Caki2 (cell line): Measurements from ENCODE around the gene AP2B1. TPM values are rescaled to one million over a fixed set of nuclear protein-coding genes. Genes with fewer than 3 reads are reported as not detected.

ENCODE experiments used
- DNase-seq: peaks from one replicate; pipeline ENCODE4 v3.0.0-alpha.2; 2015; ENCODE audit warnings: low read depth
- in situ Hi-C: cut with HindIII; loops from 2 replicates; pipeline ENCODE4 v1.10.0; 2016; ENCODE audit warnings: low sequenced_read_pairs, low pct_unique_long_range_greater_than_20kb, mixed read lengths
- total RNA-seq: library from RNA; depleted of rRNA; stranded (reverse); fragments of >200 nt; shearing (Covaris generic); gene quantifications from 2 replicates; pipeline ENCODE4 v1.2.3, GENCODE V29; 2014; ENCODE audit warnings: low replicate concordance

Gene AP2B1
- total RNA-seq, 1 experiment from 2014 or later: 135 TPM

DNA sequence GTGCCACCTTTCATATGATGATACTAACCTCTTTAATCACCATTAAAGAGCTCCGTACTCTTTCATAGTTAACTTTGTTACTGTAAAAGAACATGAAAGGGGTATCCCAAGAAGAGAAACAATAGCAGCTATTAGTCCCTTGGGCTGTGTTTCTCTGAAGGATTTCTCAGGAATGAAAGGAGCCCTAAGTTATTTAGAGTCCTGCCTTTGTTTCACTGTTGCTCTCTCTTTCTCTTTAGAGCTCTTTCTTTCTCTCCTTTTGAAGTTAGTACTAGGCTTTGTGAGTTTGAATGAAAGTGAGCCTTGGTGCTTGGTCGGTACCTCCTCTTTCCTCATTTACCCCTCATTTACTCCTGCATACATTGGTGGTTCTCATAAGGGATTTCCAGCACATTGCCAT lies 123.8 kb downstream of the AP2B1 start:
- no peak for DNase-seq
- in situ Hi-C loops: no loop called here

DNA sequence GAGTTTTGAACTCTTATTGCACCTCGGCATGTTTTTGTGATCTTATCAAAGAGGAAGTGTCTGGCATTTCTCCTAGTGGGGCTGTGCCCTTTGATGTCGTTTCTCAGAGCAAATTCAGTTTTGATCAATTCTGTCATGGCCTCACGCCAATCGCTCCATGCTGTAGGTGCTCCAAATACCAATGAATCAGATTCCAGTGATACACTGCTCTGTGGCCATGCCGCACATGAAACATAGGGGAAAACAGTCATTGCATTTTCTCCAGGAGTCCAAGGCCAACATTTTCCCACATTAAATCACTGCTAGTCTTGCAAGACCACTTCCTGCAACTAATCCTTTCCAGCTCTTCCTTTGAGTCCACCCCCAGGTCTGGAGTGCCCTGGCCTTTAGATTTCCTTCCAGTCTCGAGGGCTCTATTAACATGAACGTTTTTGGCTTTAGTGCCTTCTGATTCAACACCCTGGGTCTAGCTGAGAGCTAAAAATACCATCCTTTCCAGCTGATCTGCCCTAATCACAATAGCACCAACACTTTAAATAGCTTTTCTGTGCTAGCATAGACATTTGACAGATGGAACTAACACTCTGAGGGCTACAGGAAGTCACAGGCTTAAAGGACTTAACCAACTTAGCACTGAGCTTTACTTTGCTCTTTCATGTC lies 126.1 kb downstream of the AP2B1 start:
- no peak for DNase-seq
- in situ Hi-C loops: no loop called here

DNA sequence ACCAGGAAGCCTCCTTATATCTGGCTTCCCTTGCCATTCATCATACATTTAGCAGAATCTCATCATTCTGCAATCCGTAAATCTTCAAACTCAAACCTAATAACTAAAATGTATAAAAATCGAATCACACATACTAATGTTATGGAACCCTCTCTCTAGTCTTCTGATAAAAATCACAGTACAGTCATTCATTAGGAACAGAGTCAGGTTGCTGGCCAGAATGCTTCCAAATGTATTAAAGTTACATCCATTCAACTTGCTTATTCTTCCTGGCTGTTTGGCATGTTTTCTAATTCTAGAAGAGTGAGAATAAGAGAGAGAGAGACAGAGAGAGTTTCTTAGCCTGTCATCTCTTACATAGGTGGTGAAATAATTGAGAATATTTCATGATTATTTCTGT lies 127.9 kb downstream of the AP2B1 start:
- DNase-seq: no peak
- in situ Hi-C loops: no loop called here

- in situ Hi-C loops: no loop called here
- DNase-seq: no peak
Measured at GRCh38 chr17:35715416-35715815, 128.3 kb downstream of the AP2B1 start.

GRCh38 chr17:35716173-35716572 lies 129.1 kb downstream of the AP2B1 start:
- in situ Hi-C loops: no loop called here
- no peak for DNase-seq

GRCh38 chr17:35716897-35717465 lies 129.9 kb downstream of the AP2B1 start:
- no peak for DNase-seq
- in situ Hi-C loops: no loop called here

DNA sequence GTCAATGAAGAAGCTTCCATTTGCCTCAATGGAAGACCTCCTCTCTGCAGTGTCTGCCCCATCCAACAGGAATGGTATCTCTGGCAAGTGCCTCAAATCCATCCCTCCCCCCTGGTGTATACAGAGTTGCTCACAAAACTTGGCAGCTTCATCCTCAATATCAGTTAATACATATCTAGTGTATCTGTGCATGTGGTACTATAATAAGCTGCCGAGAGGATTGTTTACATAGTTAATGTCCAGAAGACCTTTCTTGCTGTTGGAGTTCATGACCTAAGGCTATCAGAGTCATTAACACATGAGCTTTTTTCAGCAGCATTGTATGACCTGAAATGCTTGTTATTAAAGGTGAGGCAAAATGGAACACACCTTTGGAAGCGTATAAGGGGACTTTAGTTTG lies 130.4 kb downstream of the AP2B1 start:
- in situ Hi-C loops: no loop called here
- DNase-seq: no peak

DNA sequence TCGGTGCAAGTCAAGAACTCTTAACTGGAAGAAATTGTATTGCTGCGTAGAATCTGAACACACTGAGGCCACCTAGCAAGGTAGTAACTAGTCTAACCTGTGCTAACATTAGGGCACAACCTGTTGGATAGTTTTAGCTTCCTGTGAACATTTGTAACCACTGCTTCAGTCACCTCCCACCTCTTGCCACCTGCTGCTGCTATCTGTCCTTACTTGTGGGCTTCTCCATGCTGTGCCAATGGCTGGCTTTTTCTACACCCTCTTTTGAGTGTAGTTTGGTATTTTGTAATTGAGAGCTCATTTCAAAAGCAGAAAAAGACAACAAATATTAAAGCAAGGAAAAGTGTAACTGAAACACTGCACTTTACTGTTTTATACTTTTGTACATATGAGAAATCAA lies 136.6 kb downstream of the AP2B1 start:
- no peak for DNase-seq
- in situ Hi-C loops: no loop called here

- in situ Hi-C loops: no loop called here
- DNase-seq: no peak
Measured at GRCh38 chr17:35725058-35725457, 137.9 kb downstream of the AP2B1 start.

- in situ Hi-C loops: no loop called here
Measured at GRCh38 chr17:35725802-35726126, 138.6 kb downstream of the AP2B1 start.

GRCh38 chr17:35726127-35726952 lies 139.2 kb downstream of the AP2B1 start:
- DNase-seq: peak; percentile 13
- in situ Hi-C loops: no loop called here

More at GRCh38 chr17:35725802-35726126, 138.6 kb downstream of the AP2B1 start:
- DNase-seq: no peak

DNA sequence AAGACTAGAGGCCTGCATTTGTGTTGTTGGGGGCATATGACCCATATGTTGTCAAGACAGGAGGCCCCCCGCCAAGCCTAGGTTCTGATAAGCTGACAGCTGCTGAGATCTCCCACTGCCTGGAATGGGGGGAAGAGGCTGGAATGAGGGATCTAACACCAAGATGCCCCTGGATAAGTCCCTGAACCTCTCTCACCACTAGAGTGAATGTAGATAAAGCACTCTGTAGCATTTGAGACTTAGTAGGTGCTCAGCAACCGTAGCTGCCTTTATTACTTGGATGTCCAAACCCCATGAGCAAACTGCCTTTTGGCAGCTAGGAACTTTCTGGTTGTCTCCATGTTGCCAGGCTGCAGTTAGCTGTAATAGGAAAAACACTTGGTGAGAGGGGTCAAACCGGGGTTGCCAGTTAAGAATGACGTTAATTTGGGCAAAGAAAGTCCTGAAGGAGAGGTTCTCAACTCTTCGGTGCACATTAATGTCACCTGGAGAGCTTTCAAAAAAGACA lies 139.9 kb downstream of the AP2B1 start:
- no peak for DNase-seq
- in situ Hi-C loops: no loop called here

DNA sequence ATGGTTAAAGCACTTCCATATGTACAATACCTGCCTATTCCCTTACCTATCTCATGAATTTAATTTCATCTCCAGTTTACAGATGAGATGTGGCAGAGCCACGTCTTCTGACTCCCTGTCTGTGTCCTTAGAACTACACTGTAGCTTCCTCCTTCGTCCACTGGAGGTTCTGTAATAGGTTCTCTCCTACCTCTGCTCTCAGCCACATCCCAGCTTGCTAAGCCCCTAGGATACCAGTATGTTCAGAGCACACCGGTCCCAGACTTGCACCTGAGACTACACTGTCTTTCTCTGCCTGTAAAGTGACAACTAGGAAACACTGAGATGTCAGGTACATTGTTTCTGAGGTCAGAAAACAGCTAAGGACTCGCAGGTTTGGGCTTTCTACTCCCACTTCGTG lies 140.5 kb downstream of the AP2B1 start:
- no peak for DNase-seq
- in situ Hi-C loops: no loop called here

DNA sequence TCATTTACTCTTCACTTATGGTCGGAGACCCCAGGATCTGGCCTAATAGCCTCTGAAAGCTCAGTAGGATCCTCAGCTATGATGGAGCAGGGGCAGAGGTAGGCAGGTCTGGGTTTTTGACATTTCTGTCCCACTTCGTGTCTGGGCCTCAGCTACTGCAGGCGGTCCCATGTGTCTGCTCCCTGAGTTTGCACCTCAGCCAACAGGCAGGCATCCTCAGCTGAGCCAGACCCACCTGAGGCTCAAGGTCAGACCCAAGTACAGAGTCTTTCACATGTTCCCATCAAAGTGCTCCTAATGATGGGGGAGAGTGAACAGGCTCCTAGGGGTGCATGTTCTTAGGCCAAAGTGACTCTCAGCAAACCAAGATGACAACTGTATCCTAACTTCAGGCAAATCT lies 141.4 kb downstream of the AP2B1 start:
- in situ Hi-C loops: no loop called here
- DNase-seq: no peak

GRCh38 chr17:35729405-35729833 lies 142.3 kb downstream of the AP2B1 start:
- in situ Hi-C loops: no loop called here
- DNase-seq: no peak

DNA sequence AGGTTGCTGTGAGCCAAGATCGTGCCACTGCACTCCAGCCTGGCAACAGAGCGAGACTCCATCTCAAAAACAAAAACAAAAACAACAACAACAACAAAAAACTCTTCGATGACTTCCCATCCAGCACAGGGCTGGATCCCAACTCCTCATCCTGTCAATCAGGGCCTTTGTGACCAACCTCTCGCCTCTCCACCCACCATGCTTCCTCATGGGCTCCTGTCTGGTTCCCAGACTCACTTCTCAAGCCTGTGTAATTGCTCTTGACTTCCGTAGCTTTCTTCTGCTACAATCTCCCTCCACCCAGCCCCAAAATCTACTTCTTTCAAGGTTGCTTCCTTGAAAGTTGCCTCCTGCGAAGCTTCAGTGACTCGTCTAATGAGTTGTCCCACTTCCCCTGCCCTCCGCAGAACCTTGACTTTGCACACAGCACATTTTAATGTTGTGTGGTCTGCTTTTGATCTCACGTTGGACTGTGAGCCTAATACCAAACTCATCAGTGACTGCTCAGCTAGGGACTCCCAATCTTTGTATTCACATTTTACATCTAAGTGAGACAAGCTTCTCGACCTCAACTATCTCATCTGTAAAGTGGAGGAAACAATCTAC lies 143.4 kb downstream of the AP2B1 start:
- in situ Hi-C loops: no loop called here

DNA sequence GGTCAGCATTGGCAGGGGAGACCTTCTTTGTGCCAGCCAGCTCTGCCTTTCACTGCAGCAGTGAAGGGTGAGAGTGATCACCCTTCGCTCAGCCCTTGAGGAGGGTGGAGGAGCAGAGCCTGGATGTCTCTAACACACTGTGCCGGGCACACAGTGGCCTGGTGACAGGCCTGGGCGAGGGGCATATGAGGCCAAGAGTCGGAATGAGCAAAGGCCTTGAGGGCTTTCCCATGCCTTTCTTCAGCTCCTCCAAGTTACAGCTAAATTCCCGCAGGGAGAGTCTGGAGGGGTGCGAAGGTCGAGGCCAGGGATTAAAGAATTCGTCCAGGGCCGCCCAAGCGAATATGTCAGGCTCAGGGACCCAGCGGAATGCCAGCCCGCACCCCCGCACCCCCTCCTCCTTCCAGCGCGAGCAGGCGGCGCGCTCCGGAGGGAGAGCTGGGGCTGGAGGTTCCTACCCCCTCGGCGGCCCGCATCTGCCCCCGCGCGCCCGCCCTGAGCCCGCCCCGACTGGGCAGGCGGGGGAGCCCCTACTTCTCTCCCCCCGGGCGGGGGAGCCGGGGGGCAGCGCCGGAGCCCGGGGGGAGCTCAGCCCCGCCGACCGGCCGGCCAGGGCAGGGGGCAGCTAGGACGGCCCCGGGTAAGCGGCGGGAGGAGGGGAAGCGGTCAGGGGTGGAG lies 144.3 kb downstream of the AP2B1 start, which contains the start of gene RASL10B:
TSS of gene RASL10B (plus strand) at position 401 of the 678 bp plus-strand sequence. CDS start 3,546 bp downstream, outside the sequence.
- DNase-seq: no peak
- in situ Hi-C loops: no loop called here

More for the DNA sequence above, 143.4 kb downstream of the AP2B1 start:
- DNase-seq: no peak
